Lower leg skin (tissue), 3 donors: Measurements from ENCODE around the gene DCAKD.

Experiments
- CTCF ChIP-seq, 3 donors: fragments of 450-650 bp; IDR thresholded peaks; one replicate each; pipeline ENCODE4 v1.5.1; 2016; ENCODE audit warnings: antibody characterized with exemption in 3 of 3, mild to moderate bottlenecking in 3 of 3, moderate library complexity in 2 of 3
- POLR2A ChIP-seq, 2 donors: fragments of 450-650 bp; IDR thresholded peaks; one replicate each; pipeline ENCODE4 v1.6.1; 2016 to 2017; ENCODE audit warnings: antibody characterized with exemption in 2 of 2, mild to moderate bottlenecking in 1 of 2, moderate library complexity in 1 of 2

GRCh38 chr17:45008216-45008615 lies 43.2 kb downstream of the DCAKD start:
- TF ChIP-seq CTCF (IDR thresholded peaks at IDR 0.05): no peak
- TF ChIP-seq POLR2A (IDR thresholded peaks at IDR 0.05): no peak
